ENCODE measurements around the gene RNF214. TPM values are rescaled to one million over a fixed set of nuclear protein-coding genes. Genes with fewer than 3 reads are reported as not detected.
A peak's percentile ranks its signal among the peaks of the same experiment; 100 is the strongest.

RNF214 gene
- total and polyA plus RNA-seq, 10 of the 15 experiments (the other 5 are each of a cell fraction or from before 2014, with no cell fraction given) = 4.8 to 16.8 (median 10.5) TPM

DNA sequence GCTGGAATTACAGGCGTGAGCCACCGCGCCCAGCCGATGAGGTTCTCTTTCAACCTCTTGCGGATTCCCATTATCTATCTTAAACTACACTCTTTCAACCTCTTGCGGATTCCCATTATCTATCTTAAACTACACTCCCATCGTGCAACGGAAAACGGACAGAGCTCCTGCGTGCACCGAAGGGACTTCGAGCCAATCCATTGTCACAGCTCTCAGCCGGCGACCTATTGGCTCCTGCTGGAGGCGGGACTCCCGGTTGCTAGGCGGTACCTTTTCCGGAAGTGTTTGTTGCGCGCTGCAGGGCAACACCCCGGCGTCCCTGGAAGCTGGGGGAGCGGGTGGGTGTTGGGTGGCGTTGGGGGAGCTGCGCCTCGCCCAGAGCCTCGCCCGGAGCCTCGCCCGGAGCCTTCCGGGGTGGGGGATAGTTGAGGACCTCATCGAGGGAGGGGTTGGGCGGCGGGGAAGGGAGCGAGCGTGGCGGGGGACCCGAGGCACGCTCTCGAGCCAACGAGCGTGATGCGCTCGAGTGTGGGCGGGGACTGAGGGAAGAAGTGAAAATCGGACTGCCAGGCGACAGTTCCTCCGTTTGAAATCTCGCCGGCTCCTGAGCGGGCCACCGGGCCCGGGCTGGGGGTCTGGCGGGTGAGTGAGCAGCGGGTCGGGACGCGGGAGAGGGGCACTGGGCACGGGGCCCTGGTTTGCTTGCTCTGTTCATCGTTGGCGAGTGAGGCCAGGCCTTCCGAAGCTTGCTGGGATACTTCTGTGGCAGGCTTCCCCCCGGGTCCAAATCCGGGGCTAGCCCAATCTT, 95.3 kb downstream of the RNF214 start, which contains the start of gene CEP164 (continued):
- TF ChIP-seq RCOR1 (conservative IDR thresholded peaks at IDR 0.05; ENCODE audit: low read depth, low read length) = no peak
- TF ChIP-seq NRF1 (conservative IDR thresholded peaks at IDR 0.05; ENCODE audit: low read depth, low read length) = no peak
- no peak for TF ChIP-seq NFIC (IDR thresholded peaks at IDR 0.05; ENCODE audit: low read depth, low read length)
- TF ChIP-seq CREM (IDR thresholded peaks at IDR 0.05; ENCODE audit: low read depth) = peak; percentile 53; the same call in 1 of the 2 replicates
- TF ChIP-seq SMC3 (IDR thresholded peaks at IDR 0.05; ENCODE audit: borderline replicate concordance, low read length) = no peak
- TF ChIP-seq GATAD2B (conservative IDR thresholded peaks at IDR 0.05; ENCODE audit: low read depth) = no peak
- TF ChIP-seq BACH1 (IDR thresholded peaks at IDR 0.05; ENCODE audit: borderline replicate concordance) = peak; percentile 34; the same call in 1 of the 2 replicates
- TF ChIP-seq, protein P1, sequence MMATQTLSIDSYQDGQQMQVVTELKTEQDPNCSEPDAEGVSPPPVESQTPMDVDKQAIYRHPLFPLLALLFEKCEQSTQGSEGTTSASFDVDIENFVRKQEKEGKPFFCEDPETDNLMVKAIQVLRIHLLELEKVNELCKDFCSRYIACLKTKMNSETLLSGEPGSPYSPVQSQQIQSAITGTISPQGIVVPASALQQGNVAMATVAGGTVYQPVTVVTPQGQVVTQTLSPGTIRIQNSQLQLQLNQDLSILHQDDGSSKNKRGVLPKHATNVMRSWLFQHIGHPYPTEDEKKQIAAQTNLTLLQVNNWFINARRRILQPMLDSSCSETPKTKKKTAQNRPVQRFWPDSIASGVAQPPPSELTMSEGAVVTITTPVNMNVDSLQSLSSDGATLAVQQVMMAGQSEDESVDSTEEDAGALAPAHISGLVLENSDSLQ (IDR thresholded peaks at IDR 0.05) = peak; percentile 95
- TF ChIP-seq ZZZ3 (IDR thresholded peaks at IDR 0.05; ENCODE audit: control insufficient read depth, insufficient read length, low read depth) = no peak
- peak in 1 of 2 experiments; percentile 48; a peak in 1 of 3 replicates for TF ChIP-seq EGR1 (IDR thresholded peaks at IDR 0.05; ENCODE audit: borderline replicate concordance in 1 of 2, low read depth in 2 of 2, low read length in 2 of 2)
- TF ChIP-seq, protein P2, sequence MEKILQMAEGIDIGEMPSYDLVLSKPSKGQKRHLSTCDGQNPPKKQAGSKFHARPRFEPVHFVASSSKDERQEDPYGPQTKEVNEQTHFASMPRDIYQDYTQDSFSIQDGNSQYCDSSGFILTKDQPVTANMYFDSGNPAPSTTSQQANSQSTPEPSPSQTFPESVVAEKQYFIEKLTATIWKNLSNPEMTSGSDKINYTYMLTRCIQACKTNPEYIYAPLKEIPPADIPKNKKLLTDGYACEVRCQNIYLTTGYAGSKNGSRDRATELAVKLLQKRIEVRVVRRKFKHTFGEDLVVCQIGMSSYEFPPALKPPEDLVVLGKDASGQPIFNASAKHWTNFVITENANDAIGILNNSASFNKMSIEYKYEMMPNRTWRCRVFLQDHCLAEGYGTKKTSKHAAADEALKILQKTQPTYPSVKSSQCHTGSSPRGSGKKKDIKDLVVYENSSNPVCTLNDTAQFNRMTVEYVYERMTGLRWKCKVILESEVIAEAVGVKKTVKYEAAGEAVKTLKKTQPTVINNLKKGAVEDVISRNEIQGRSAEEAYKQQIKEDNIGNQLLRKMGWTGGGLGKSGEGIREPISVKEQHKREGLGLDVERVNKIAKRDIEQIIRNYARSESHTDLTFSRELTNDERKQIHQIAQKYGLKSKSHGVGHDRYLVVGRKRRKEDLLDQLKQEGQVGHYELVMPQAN (conservative IDR thresholded peaks at IDR 0.05) = peak; percentile 39
- TF ChIP-seq, protein P3, sequence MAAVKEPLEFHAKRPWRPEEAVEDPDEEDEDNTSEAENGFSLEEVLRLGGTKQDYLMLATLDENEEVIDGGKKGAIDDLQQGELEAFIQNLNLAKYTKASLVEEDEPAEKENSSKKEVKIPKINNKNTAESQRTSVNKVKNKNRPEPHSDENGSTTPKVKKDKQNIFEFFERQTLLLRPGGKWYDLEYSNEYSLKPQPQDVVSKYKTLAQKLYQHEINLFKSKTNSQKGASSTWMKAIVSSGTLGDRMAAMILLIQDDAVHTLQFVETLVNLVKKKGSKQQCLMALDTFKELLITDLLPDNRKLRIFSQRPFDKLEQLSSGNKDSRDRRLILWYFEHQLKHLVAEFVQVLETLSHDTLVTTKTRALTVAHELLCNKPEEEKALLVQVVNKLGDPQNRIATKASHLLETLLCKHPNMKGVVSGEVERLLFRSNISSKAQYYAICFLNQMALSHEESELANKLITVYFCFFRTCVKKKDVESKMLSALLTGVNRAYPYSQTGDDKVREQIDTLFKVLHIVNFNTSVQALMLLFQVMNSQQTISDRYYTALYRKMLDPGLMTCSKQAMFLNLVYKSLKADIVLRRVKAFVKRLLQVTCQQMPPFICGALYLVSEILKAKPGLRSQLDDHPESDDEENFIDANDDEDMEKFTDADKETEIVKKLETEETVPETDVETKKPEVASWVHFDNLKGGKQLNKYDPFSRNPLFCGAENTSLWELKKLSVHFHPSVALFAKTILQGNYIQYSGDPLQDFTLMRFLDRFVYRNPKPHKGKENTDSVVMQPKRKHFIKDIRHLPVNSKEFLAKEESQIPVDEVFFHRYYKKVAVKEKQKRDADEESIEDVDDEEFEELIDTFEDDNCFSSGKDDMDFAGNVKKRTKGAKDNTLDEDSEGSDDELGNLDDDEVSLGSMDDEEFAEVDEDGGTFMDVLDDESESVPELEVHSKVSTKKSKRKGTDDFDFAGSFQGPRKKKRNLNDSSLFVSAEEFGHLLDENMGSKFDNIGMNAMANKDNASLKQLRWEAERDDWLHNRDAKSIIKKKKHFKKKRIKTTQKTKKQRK (IDR thresholded peaks at IDR 0.05; ENCODE audit: low read depth, low read length) = no peak
- TF ChIP-seq EZH2 (IDR thresholded peaks at IDR 0.05; ENCODE audit: borderline replicate concordance, control insufficient read depth, low read depth, low read length) = no peak
- peak; percentile 85 for TF ChIP-seq POLR2A (IDR thresholded peaks at IDR 0.05; ENCODE audit: low read depth, low read length)
- TF ChIP-seq, protein P4, sequence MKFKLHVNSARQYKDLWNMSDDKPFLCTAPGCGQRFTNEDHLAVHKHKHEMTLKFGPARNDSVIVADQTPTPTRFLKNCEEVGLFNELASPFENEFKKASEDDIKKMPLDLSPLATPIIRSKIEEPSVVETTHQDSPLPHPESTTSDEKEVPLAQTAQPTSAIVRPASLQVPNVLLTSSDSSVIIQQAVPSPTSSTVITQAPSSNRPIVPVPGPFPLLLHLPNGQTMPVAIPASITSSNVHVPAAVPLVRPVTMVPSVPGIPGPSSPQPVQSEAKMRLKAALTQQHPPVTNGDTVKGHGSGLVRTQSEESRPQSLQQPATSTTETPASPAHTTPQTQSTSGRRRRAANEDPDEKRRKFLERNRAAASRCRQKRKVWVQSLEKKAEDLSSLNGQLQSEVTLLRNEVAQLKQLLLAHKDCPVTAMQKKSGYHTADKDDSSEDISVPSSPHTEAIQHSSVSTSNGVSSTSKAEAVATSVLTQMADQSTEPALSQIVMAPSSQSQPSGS (IDR thresholded peaks at IDR 0.05; ENCODE audit: low read length) = no peak
- peak; percentile 40; the same call in 1 of the 2 replicates for TF ChIP-seq TBL1XR1 (IDR thresholded peaks at IDR 0.05; ENCODE audit: low read depth, low read length)
- TF ChIP-seq, protein P5, sequence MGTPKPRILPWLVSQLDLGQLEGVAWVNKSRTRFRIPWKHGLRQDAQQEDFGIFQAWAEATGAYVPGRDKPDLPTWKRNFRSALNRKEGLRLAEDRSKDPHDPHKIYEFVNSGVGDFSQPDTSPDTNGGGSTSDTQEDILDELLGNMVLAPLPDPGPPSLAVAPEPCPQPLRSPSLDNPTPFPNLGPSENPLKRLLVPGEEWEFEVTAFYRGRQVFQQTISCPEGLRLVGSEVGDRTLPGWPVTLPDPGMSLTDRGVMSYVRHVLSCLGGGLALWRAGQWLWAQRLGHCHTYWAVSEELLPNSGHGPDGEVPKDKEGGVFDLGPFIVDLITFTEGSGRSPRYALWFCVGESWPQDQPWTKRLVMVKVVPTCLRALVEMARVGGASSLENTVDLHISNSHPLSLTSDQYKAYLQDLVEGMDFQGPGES (IDR thresholded peaks at IDR 0.05) = peak; percentile 66; the same call in 1 of the 2 replicates
- peak; percentile 10; the same call in 1 of the 2 replicates for TF ChIP-seq MTA2 (IDR thresholded peaks at IDR 0.05; ENCODE audit: low read depth)
- TF ChIP-seq DPF2 (IDR thresholded peaks at IDR 0.05) = peak; percentile 30; the same call in 1 of the 2 replicates
- TF ChIP-seq TCF12 (IDR thresholded peaks at IDR 0.05; ENCODE audit: low read depth, low read length) = no peak
- no peak for TF ChIP-seq ESRRA (IDR thresholded peaks at IDR 0.05; ENCODE audit: low read length)
- no peak for TF ChIP-seq YBX1 (IDR thresholded peaks at IDR 0.05)
